GM18498 (cell line): ENCODE data around the gene NUMBL.
"Not testable (repeated sequence)": the region's sequence is repeated elsewhere in the genome, so short reads cannot be mapped to it uniquely, and the experiment has no call there.

Source experiments
- ATAC-seq: cut with Tn5 transposase; IDR thresholded peaks from one replicate; pipeline ENCODE4 v1.9.1; 2021; ENCODE audit warnings: mild to moderate bottlenecking, moderate library complexity; ENCODE audit not compliant: unreplicated experiment

NUMBL gene

GRCh38 chr19:40667602-40668001, 22.8 kb downstream of the NUMBL start:
- no peak for ATAC-seq

- ATAC-seq = no peak
These were observed 23.5 kb downstream of the NUMBL start for GRCh38 chr19:40666803-40667438.

- no peak for ATAC-seq
These were observed 26.5 kb downstream of the NUMBL start for GRCh38 chr19:40663695-40664692.

- ATAC-seq = peak; percentile 87
These were observed 27.3 kb downstream of the NUMBL start for GRCh38 chr19:40662925-40663694.

GRCh38 chr19:40661616-40662015, 28.8 kb downstream of the NUMBL start:
- ATAC-seq = no peak

- no peak for ATAC-seq
These were observed 30.9 kb downstream of the NUMBL start for GRCh38 chr19:40659566-40659965.

GRCh38 chr19:40659116-40659515, 31.3 kb downstream of the NUMBL start:
- ATAC-seq = no peak

- no peak for ATAC-seq
These were observed 32.4 kb downstream of the NUMBL start for GRCh38 chr19:40658031-40658430.

- not testable (repeated sequence) for ATAC-seq
These were observed 34.8 kb downstream of the NUMBL start for GRCh38 chr19:40655684-40656083.

GRCh38 chr19:40652303-40652702, 38.1 kb downstream of the NUMBL start:
- not testable (repeated sequence) for ATAC-seq

- ATAC-seq = no peak
These were observed 39.6 kb downstream of the NUMBL start for GRCh38 chr19:40650749-40651305.

GRCh38 chr19:40649903-40650675, 40.4 kb downstream of the NUMBL start:
- ATAC-seq = not testable (repeated sequence)

- ATAC-seq = no peak
These were observed 43.7 kb downstream of the NUMBL start for GRCh38 chr19:40646743-40647254.

GRCh38 chr19:40642757-40643305, 47.6 kb downstream of the NUMBL start:
- ATAC-seq = no peak

GRCh38 chr19:40642051-40642706, 48.3 kb downstream of the NUMBL start:
- ATAC-seq = no peak

- ATAC-seq = no peak
These were observed 49.2 kb downstream of the NUMBL start for GRCh38 chr19:40641281-40641680.

GRCh38 chr19:40640744-40641143, 49.7 kb downstream of the NUMBL start:
- ATAC-seq = no peak

GRCh38 chr19:40639638-40639982, 50.8 kb downstream of the NUMBL start:
- ATAC-seq = no peak

GRCh38 chr19:40638327-40638726, 52.1 kb downstream of the NUMBL start:
- ATAC-seq = no peak
